ENCODE measurements around the gene GRB2.

Gene GRB2

GRCh38 chr17:75414488-75414887 lies 9.0 kb upstream of the GRB2 start:
- Histone ChIP-seq H3K4me3 (ENCODE audit: low read depth, low read length) (no peak overlapping the region), H3K36me3 (no peaks in the 10 kb centered on the region), H3K27me3 (peaks cover 20% of the 10 kb centered on the region), H3K9me3 (no peaks in the 10 kb centered on the region), H3K4me1 (no peaks in the 10 kb centered on the region)
- no peak for DNase-seq
- TF ChIP-seq CTCF (IDR thresholded peaks at IDR 0.05; ENCODE audit: low read depth, low read length) = no peak

GRCh38 chr17:75412455-75413317 lies 7.2 kb upstream of the GRB2 start:
- Histone ChIP-seq H3K27me3 (peaks cover 20% of the 10 kb centered on the region), H3K36me3 (no peaks in the 10 kb centered on the region), H3K9me3 (no peaks in the 10 kb centered on the region), H3K4me3 (ENCODE audit: low read depth, low read length) (peak overlapping the region; percentile 35), H3K4me1 (no peaks in the 10 kb centered on the region)
- TF ChIP-seq CTCF (IDR thresholded peaks at IDR 0.05; ENCODE audit: low read depth, low read length) = peak; percentile 94
- DNase-seq = peak; percentile 61

GRCh38 chr17:75411328-75412067 lies 6.0 kb upstream of the GRB2 start:
- Histone ChIP-seq H3K4me3 (ENCODE audit: low read depth, low read length) (no peak overlapping the region), H3K36me3 (no peaks in the 10 kb centered on the region), H3K27me3 (peaks cover 20% of the 10 kb centered on the region), H3K4me1 (no peaks in the 10 kb centered on the region), H3K9me3 (no peaks in the 10 kb centered on the region)
- TF ChIP-seq CTCF (IDR thresholded peaks at IDR 0.05; ENCODE audit: low read depth, low read length) = no peak
- no peak for DNase-seq

GRCh38 chr17:75410141-75410540 lies 4.7 kb upstream of the GRB2 start:
- Histone ChIP-seq H3K36me3 (no peaks in the 10 kb centered on the region), H3K4me3 (ENCODE audit: low read depth, low read length) (no peak overlapping the region), H3K4me1 (no peaks in the 10 kb centered on the region), H3K27me3 (peaks cover 12% of the 10 kb centered on the region), H3K9me3 (no peaks in the 10 kb centered on the region)
- TF ChIP-seq CTCF (IDR thresholded peaks at IDR 0.05; ENCODE audit: low read depth, low read length) = no peak
- DNase-seq = no peak

GRCh38 chr17:75407655-75408352 lies 2.3 kb upstream of the GRB2 start:
- Histone ChIP-seq H3K36me3 (no peaks in the 10 kb centered on the region), H3K4me1 (no peaks in the 10 kb centered on the region), H3K4me3 (ENCODE audit: low read depth, low read length) (no peak overlapping the region), H3K27me3 (no peaks in the 10 kb centered on the region), H3K9me3 (no peaks in the 10 kb centered on the region)
- DNase-seq = no peak
- TF ChIP-seq CTCF (IDR thresholded peaks at IDR 0.05; ENCODE audit: low read depth, low read length) = no peak

Data from BE2C (cell line).